Lower leg skin (tissue), 4 donors: ENCODE results near the gene MET. TPM values are rescaled to one million over a fixed set of nuclear protein-coding genes. Genes with fewer than 3 reads are reported as not detected.

ENCODE experiments used
- DNase-seq, 2 donors: peaks; one replicate each; pipeline ENCODE4 v3.0.0-alpha.2; 2019; ENCODE audit warnings: low spot score in 2 of 2
- H3K4me3 ChIP-seq: fragments of 200-600 bp; sonication (generic); 2 replicates; pipeline ENCODE4 v1.5.1; 2017; ENCODE audit warnings: mild to moderate bottlenecking, low read depth; ENCODE audit not compliant: poor library complexity, severe bottlenecking
- POLR2A ChIP-seq, 2 donors: fragments of 450-650 bp; IDR thresholded peaks; one replicate each; pipeline ENCODE4 v1.6.1; 2016 to 2017; ENCODE audit warnings: antibody characterized with exemption in 2 of 2, mild to moderate bottlenecking in 1 of 2, moderate library complexity in 1 of 2
- WGBS, 2 donors: methylation state at CpG; one replicate each; pipeline ENCODE4 v1.1.5; 2018; 5-methylcytosine and 5-hydroxymethylcytosine counted together
- intact Hi-C: fragments of 100-400 bp; cut with DNase I; formaldehyde crosslinking; loops from one replicate; pipeline ENCODE4 v1.15.0; 2023; ENCODE audit warnings: low total_unique reads
- total RNA-seq, 4 donors: library from RNA; depleted of rRNA; stranded (reverse); fragments of >200 nt; gene quantifications; one replicate each; pipeline ENCODE4 v1.1.0, GENCODE V29; 2016
- TF ChIP-seq, protein P1 (sequence below), 3 donors: fragments of 450-650 bp; IDR thresholded peaks; one replicate each; pipeline ENCODE4 v1.5.1; 2016; ENCODE audit warnings: antibody characterized with exemption in 3 of 3, mild to moderate bottlenecking in 3 of 3, moderate library complexity in 2 of 3

The MET gene
- total RNA-seq, 4 donors from 2014 or later: 15.8 to 28.2 (median 24.5) TPM

DNA sequence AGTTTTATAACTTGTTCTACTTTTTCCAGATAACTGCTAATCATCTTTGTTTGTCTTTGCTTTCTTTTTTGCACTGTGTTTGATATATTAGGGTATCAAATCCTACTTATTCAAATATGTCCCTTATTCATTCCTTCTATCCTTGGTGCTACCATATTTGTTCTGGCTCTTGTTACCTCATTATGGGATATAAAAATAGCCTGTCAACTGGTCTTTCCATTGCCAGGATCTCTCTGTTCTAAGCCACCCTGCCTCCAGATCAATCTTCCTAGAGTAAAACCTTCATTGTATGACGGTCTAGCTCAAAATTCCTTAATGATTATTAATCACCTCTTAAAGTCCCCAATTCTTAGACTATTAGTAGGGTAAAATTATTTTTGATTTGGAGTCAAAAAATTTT is 25.2 kb downstream of the MET start:
- DNase-seq: no peak
- WGBS, 2 donors: 79 to 97% methylated on average over 1 of the region's 1 CpG
- intact Hi-C loops: no loop called here
- TF ChIP-seq, protein P1, sequence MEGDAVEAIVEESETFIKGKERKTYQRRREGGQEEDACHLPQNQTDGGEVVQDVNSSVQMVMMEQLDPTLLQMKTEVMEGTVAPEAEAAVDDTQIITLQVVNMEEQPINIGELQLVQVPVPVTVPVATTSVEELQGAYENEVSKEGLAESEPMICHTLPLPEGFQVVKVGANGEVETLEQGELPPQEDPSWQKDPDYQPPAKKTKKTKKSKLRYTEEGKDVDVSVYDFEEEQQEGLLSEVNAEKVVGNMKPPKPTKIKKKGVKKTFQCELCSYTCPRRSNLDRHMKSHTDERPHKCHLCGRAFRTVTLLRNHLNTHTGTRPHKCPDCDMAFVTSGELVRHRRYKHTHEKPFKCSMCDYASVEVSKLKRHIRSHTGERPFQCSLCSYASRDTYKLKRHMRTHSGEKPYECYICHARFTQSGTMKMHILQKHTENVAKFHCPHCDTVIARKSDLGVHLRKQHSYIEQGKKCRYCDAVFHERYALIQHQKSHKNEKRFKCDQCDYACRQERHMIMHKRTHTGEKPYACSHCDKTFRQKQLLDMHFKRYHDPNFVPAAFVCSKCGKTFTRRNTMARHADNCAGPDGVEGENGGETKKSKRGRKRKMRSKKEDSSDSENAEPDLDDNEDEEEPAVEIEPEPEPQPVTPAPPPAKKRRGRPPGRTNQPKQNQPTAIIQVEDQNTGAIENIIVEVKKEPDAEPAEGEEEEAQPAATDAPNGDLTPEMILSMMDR (IDR thresholded peaks at IDR 0.05): no peak
- TF ChIP-seq POLR2A (IDR thresholded peaks at IDR 0.05): no peak
- no peak overlapping the region for H3K4me3 ChIP-seq

DNA sequence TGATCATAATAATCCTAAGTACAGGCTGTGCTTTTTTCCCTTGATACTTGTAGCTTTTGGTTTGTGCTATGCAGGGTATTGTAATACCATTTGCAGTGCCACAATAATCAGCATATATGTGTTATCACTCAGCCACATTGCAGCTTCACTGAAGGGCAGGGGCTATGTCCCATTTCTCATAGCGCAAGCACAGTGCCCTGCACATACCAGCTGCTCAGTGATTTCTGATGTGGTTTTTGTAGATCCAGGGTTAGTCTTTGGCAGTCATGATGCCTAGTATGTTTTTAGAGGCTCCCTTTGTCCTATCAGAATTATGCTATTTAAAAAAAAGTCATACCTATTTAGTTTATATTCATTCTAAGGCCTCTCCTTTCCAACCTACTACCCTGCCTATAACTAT is 25.8 kb downstream of the MET start:
- TF ChIP-seq, protein P1 (IDR thresholded peaks at IDR 0.05): no peak
- no peak for TF ChIP-seq POLR2A (IDR thresholded peaks at IDR 0.05)
- intact Hi-C loops: no loop called here
- WGBS, 2 donors: 43 to 96% methylated on average over 1 of the region's 1 CpG
- no peak for DNase-seq
- no peak overlapping the region for H3K4me3 ChIP-seq

DNA sequence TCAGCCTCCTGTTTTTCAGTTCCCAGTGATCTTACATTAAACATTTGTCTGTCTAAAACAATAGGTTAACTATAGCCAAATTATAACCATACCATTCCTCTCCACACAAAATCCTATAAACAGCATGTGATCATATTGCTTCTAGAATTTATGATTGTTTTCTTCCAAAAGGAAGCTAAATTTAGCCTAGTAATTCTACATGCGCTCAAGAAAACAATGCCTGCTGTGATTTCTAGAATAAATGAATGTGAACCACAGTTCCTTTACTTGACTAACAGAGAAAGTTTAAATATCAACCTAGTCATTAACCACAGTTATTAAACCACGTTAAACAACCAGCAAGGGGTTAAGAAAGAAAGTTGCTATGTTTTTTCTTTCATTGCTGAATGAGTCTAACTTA is 26.4 kb downstream of the MET start:
- H3K4me3 ChIP-seq: no peak overlapping the region
- DNase-seq: no peak
- intact Hi-C loops: no loop called here
- WGBS, 2 donors: 62 to 73% methylated on average over 2 of the region's 2 CpGs
- TF ChIP-seq POLR2A (IDR thresholded peaks at IDR 0.05): no peak
- TF ChIP-seq, protein P1 (IDR thresholded peaks at IDR 0.05): no peak

DNA sequence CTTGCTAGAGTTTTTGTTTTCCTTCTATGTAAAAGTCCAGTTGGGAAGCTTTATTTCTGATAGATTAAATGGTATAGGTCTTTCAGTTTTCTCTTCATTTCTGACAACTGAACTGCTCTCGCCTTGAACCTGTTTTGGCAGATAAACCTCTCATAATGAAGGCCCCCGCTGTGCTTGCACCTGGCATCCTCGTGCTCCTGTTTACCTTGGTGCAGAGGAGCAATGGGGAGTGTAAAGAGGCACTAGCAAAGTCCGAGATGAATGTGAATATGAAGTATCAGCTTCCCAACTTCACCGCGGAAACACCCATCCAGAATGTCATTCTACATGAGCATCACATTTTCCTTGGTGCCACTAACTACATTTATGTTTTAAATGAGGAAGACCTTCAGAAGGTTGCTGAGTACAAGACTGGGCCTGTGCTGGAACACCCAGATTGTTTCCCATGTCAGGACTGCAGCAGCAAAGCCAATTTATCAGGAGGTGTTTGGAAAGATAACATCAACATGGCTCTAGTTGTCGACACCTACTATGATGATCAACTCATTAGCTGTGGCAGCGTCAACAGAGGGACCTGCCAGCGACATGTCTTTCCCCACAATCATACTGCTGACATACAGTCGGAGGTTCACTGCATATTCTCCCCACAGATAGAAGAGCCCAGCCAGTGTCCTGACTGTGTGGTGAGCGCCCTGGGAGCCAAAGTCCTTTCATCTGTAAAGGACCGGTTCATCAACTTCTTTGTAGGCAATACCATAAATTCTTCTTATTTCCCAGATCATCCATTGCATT is 27.1 kb downstream of the MET start:
- no peak for DNase-seq
- 60 to 76% methylated on average over 12 of the region's 12 CpGs for WGBS, 2 donors
- H3K4me3 ChIP-seq: no peak overlapping the region
- TF ChIP-seq, protein P1 (IDR thresholded peaks at IDR 0.05): no peak
- no peak for TF ChIP-seq POLR2A (IDR thresholded peaks at IDR 0.05)
- intact Hi-C loops: no loop called here

DNA sequence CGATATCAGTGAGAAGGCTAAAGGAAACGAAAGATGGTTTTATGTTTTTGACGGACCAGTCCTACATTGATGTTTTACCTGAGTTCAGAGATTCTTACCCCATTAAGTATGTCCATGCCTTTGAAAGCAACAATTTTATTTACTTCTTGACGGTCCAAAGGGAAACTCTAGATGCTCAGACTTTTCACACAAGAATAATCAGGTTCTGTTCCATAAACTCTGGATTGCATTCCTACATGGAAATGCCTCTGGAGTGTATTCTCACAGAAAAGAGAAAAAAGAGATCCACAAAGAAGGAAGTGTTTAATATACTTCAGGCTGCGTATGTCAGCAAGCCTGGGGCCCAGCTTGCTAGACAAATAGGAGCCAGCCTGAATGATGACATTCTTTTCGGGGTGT is 27.7 kb downstream of the MET start:
- TF ChIP-seq POLR2A (IDR thresholded peaks at IDR 0.05): no peak
- TF ChIP-seq, protein P1 (IDR thresholded peaks at IDR 0.05): no peak
- no peak overlapping the region for H3K4me3 ChIP-seq
- no peak for DNase-seq
- intact Hi-C loops: no loop called here
- WGBS, 2 donors: 78 to 83% methylated on average over 6 of the region's 6 CpGs
